GM19240 (cell line): ENCODE data around the gene TLCD1.

Experiments used
- DNase-seq: peaks from one replicate; pipeline ENCODE4 v3.0.0; 2011; ENCODE audit warnings: low spot score; ENCODE audit not compliant: insufficient read length

TLCD1 gene

DNA sequence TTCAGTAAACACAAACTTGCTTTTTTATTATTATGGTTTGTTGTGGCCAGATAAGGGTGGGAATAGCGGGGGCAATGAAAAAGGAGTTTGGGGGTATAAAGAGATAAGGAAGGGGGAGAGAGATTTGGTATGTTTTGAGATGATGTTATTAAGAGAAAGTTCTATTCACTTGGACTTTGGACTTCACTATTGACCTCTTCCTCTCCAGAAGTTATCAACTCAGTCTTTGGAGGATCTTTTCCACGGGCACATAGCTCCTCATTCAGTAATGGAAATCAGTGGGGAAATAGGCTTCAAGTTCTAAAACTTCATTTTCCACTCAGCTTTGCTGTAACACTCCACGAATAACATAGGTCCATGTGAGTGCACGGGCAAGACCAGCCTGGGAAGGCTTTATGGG, 37.6 kb downstream of the TLCD1 start:
- DNase-seq = no peak

- no peak for DNase-seq
These were observed 39.7 kb downstream of the TLCD1 start for GRCh38 chr17:28686296-28686695.

DNA sequence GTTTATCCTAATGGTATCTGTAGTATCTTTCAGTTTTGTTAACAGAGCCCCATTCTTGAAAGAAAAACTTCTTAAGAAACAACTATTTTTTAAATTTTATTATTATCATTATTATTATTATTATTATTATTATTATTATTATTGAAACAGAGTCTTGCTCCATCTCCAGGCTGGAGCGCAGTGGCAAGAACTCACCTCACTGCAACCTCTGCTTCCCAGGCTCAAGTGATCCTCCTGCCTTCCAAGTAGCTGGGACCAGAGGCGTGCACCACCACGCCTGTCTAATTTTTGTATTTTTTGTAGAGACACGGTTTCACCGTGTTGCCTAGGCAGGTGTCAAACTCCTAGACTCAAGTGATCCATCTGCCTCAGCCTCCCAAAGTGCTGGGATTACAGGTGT, 40.7 kb downstream of the TLCD1 start:
- DNase-seq = no peak

DNA sequence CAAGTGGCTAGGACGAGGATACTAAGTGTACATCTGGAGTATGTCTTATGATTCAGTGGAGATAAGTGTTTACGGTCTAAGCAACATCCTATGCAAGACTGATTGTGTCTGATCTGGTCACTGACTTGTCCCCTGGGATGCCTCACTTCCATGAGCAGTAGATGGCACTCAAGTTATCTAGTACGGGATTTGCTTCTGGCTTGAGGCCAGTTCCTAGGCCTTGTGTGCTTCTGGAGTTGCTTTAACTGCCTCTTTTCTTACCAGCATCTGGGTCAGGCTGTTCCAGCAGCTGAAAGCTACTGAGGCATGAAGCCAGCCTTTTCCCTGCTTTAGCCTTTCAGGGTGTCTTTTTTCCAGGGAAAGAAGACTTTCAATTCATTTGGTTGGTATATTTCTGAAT, 41.1 kb downstream of the TLCD1 start:
- no peak for DNase-seq

- no peak for DNase-seq
These were observed 43.4 kb downstream of the TLCD1 start for GRCh38 chr17:28682655-28683054.

DNA sequence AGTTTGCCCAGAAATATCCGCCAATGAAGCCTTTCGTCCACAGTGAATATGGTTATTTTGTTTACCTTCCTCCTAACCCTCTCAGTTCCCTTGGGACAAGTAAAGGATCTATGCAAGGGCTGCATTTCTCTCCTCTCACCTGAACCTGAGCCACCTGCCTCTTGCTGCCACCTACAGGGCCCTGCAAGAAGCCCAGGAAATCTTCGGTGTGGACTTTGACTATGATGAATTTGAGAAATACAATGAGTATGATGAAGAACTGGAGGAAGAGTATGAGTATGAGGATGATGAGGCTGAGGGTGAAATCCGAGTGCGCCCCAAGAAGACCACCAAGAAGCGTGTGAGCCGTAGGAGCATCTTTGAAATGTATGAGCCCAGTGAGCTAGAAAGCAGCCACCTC, 50.1 kb downstream of the TLCD1 start:
- no peak for DNase-seq

DNA sequence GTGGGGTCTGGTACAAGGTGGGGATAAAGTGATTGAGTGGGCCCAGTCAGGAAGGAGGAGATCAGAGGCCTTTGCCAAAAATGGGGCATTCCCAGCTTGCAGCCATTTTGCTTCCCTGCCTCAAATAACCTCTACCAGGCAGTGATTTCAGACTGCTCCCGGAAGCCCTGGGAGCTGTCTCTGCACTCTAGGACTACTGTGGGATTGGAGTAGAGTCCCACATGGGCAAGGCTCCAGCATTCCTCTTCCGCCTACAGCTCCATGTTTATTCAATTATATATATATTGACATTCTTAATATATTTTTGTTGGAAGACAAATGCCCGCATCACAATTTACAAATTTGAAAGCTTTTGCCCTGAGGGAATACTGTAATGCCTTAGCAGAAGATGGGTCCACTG, 50.5 kb downstream of the TLCD1 start:
- DNase-seq = no peak
